IPS DF 4.7 (cell line): ENCODE data around the gene CSTA.

Experiments
- DNase-seq: peaks from one replicate; pipeline ENCODE4 v3.0.0-alpha.2; 2013; ENCODE audit warnings: low spot score; ENCODE audit errors: extremely low read depth

CSTA gene

DNA sequence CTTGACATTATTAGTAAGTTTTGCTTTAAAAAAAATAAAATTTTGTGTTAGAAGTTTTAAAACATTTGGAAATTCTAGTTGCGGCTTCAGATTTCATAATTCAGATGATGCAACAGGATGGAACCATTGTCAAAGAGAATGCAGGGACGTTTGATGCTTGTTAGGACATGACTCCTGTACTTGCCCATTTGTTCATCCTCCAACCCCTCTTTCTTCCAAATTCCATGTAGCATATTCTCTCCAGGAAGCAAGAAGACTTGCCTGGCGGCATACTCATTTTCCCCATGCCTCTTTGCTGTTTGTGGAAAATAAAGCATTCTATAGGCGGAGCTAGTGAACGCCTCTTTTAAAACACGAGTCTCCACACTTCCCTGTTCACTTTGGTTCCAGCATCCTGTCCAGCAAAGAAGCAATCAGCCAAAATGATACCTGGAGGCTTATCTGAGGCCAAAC, at the start of gene CSTA:
TSS of gene CSTA (plus strand) at position 378 of the 453 bp plus-strand sequence. CDS start at position 423, 45 bp downstream.
- DNase-seq: no peak

GRCh38 chr3:122281891-122282290, 43.2 kb upstream of the CSTA start:
- DNase-seq: no peak

- DNase-seq: no peak
These were observed 41.1 kb upstream of the CSTA start for GRCh38 chr3:122283796-122284445.

- DNase-seq: no peak
These were observed 40.6 kb upstream of the CSTA start for GRCh38 chr3:122284486-122284885.

- no peak for DNase-seq
These were observed 30.7 kb upstream of the CSTA start for GRCh38 chr3:122294359-122294758.

- no peak for DNase-seq
These were observed 29.6 kb upstream of the CSTA start for GRCh38 chr3:122295266-122296062.

DNA sequence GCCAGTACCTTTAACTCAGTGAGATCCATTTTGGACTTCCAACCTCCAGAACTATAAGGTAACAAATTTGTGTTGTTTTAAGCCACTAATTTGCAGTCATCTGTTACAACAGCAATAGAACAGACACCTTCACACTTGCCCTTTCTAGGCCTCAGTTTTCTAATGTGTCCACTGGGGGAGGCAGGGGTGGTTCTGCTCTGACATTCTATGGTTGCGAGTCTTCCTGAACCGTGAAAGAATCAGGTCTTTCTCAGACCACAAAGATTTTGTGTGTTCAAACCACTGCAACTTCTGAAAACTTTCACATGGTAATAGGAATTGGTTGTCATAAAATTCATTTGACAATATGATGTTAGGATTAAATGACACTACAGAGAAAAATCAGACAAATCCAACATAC, 26.8 kb upstream of the CSTA start:
- DNase-seq: no peak

- DNase-seq: no peak
These were observed 25.8 kb upstream of the CSTA start for GRCh38 chr3:122299215-122299614.

DNA sequence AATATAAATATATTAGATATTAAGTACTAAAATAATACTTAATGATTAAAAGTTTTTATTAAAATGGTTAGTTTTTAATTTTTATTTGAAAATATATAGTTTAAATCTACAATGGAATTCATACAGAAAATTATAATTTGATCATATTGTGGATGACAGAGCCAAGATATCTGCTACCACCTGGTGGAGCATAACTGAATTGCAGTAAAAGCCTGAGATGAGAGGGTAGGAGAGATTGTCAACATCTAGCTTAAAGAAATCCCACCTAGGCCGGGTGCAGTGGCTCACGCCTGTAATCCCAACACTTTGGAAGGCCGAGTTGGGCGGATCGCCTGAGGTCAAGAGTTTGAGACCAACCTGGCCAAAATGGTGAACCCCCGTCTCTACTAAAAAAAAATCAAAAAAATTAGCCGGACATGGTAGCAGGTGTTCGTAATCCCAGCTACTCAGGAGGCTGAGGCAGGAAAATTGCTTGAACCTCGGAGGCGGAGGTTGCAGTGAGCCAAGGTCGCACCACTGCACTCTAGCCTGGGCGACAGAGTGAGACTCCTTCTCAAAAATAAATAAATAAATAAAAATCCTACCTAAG, 25.1 kb upstream of the CSTA start:
- DNase-seq: no peak

- no peak for DNase-seq
These were observed 24.0 kb upstream of the CSTA start for GRCh38 chr3:122301063-122301462.

- no peak for DNase-seq
These were observed 19.0 kb upstream of the CSTA start for GRCh38 chr3:122305818-122306621.

- no peak for DNase-seq
These were observed 18.5 kb upstream of the CSTA start for GRCh38 chr3:122306622-122306953.

GRCh38 chr3:122307094-122307687, 17.9 kb upstream of the CSTA start:
- no peak for DNase-seq

GRCh38 chr3:122307976-122308375, 17.1 kb upstream of the CSTA start:
- DNase-seq: no peak

- DNase-seq: no peak
These were observed 14.7 kb upstream of the CSTA start for GRCh38 chr3:122310361-122310760.

DNA sequence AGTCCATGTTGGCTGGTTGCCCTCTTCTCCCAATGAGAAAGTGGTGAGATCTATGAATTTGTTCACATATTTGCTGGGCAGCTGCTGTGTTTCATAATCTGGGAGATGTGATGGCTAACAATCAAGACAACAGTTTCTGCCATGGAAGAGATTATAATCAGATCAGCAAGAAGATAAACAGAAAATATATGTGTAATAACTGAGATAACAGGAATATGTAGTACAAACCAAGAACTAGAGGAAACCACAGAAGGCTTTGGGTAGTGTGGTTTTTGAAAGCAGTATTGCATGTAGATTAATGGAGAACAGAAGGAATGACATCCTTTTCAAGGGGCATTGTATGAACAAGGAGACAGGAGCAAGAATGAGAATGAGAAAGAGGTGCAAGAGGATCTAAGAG, 12.2 kb upstream of the CSTA start:
- no peak for DNase-seq

DNA sequence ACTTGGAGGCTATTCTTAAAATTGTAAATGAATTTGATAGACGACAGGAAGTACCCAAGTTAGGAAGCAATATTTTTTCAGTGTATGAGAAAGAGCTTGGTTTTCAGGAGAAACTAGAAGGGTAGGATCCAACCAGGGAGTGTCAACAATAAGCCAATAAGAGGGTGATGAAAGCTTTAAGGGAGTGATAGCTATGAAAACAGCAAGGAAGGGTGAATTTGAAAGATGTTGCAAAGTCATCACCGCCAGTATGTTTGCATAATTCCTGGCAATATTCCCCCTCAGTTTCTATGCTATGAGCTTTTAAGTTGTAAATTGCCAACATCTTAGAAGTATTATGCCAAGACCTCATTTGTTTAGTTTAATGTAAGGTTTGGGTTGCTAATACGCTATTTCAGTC, 11.8 kb upstream of the CSTA start:
- no peak for DNase-seq

DNA sequence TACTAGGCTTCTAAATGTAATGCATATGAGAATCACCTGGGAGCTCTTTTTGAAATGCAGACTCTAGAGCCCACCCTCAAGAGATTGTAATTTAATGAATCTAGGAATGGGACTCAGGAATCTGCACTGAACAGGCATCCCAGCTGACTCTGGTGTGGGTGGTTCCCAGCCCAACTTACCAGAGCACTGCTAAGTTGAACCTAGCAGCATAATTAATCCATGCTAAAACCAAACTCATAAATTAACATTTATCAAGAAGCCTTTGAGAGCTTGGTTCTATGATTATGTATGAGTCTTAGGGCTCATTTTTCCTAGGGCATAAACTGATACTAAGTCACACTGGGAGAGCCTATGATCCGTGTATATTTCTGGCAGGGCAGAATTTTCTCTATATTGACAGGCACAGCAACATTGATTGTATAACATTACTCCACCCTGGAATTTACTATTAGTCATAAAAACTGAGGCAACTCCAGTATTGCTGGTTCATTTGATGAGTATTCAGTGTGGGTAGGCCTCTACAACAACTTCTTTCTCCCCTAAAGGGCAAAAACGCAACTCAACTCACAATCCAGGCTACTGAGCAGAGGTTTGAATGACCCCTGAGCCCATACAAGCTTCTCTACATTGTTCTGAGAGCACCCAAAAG, 10.7 kb upstream of the CSTA start:
- no peak for DNase-seq

DNA sequence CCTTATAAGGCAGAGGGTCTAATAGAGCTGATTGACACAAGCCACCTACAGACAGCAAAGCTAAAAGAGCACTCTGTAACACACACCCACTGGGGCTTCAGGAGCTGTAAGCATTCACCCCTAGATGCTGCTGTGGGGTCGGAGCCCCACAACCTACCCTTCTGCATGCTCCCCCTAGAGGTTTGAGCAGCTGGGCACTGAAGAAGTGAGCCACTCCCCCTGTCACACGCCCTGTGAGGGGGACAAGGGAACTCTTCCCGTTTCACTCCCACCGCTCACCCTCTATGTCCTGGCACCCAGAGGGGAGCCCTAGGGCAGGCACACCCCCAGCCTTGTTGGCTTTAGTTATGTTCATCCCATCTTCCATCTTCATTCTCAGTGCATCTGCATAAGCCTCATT, 9.4 kb upstream of the CSTA start:
- DNase-seq: no peak

DNA sequence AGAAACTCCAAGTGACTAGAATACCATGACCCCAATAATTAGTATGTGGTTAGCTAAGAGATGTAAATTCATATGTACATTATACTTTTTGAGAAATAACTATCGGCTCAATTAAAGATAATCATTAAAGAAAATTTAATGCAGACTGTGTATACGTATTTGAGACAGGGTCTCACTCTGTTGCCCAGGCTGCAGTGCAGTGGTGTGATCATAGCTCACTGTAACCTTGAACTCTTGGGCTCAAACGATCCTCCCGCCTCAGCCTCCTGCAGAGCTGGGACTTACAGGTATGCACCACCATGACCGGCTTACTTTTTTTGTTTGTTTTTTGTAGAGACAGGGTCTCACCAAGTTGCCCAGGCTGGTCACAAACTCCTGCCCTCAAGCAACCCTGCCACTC, 8.7 kb upstream of the CSTA start:
- DNase-seq: no peak

DNA sequence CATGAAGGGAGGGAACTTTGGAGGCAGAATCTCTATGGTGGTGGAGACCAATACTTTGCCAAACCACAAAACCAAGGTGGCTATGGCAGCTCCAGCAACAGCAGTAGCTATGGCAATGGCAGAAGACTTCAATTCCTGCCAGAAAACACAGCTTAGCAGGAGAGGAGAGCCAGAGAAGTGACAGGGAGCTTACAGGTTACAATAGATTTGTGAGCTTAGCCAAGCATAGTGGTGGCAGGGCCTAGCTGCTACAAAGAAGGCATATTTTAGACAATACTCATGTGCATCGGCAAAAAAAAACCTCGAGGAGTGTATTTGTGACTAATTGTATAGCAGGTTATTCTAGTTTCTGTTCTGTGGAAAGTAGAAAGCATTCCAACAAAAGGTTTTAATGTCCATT, 6.4 kb upstream of the CSTA start:
- no peak for DNase-seq
